OCI-LY1 (cell line): ENCODE data around the gene ANTXR1.

Experiments used
- H2AFZ ChIP-seq: fragments of 200-600 bp; sonication (generic), shearing (Covaris generic); 2 replicates; pipeline ENCODE4 v1.6.0; 2014; ENCODE audit warnings: antibody characterized with exemption, mild to moderate bottlenecking, low read length
- H3F3A ChIP-seq: fragments of 200-600 bp; sonication (generic), shearing (Covaris generic); 2 replicates; pipeline ENCODE4 v1.6.0; 2014; ENCODE audit warnings: mild to moderate bottlenecking, antibody characterized with exemption, low read length, moderate library complexity; ENCODE audit not compliant: insufficient read depth
- H3K27ac ChIP-seq: fragments of 200-600 bp; sonication (generic); 2 replicates; pipeline ENCODE4 v1.5.1; 2014; ENCODE audit warnings: low read length, mixed run types, mild to moderate bottlenecking, low read depth; ENCODE audit not compliant: poor library complexity, severe bottlenecking
- H3K27me3 ChIP-seq: fragments of 200-600 bp; sonication (generic); 2 replicates; pipeline ENCODE4 v1.6.0; 2014; ENCODE audit warnings: antibody characterized with exemption, mild to moderate bottlenecking, low read length, moderate library complexity; ENCODE audit not compliant: insufficient read depth
- H3K36me3 ChIP-seq: fragments of 200-600 bp; sonication (generic); 2 replicates; pipeline ENCODE4 v1.6.1; 2014; ENCODE audit warnings: mild to moderate bottlenecking, antibody characterized with exemption, low read length, moderate library complexity, mixed read lengths; ENCODE audit not compliant: insufficient read depth
- H3K4me1 ChIP-seq: fragments of 200-600 bp; sonication (generic); 2 replicates; pipeline ENCODE4 v1.5.1; 2014; ENCODE audit warnings: mild to moderate bottlenecking, low read length, moderate library complexity; ENCODE audit not compliant: insufficient read depth, severe bottlenecking
- H3K4me2 ChIP-seq: fragments of 200-600 bp; sonication (generic), shearing (Covaris generic); 2 replicates; pipeline ENCODE4 v1.6.1; 2014; ENCODE audit warnings: low read length
- H3K4me3 ChIP-seq: fragments of 200-600 bp; sonication (generic); 2 replicates; pipeline ENCODE4 v1.5.1; 2014; ENCODE audit warnings: low read length, low read depth, mild to moderate bottlenecking, mixed read lengths; ENCODE audit not compliant: poor library complexity, severe bottlenecking
- H3K79me2 ChIP-seq: fragments of 200-600 bp; shearing (Covaris generic); 2 replicates; pipeline ENCODE4 v1.6.1; 2016; ENCODE audit warnings: mixed run types, low read length, mixed read lengths; ENCODE audit not compliant: insufficient read depth
- H3K9ac ChIP-seq: fragments of 200-600 bp; sonication (generic), shearing (Covaris generic); 2 replicates; pipeline ENCODE4 v1.6.1; 2014; ENCODE audit warnings: mild to moderate bottlenecking, low read length, mixed read lengths
- H3K9me2 ChIP-seq: fragments of 200-600 bp; sonication (generic), shearing (Covaris generic); 2 replicates; pipeline ENCODE4 v1.6.1; 2014; ENCODE audit warnings: low read depth, mild to moderate bottlenecking, low read length, mixed read lengths
- H3K9me3 ChIP-seq: fragments of 200-600 bp; shearing (Covaris generic); 2 replicates; pipeline ENCODE4 v1.6.1; 2014; ENCODE audit warnings: low read length, mixed read lengths
- H4K20me1 ChIP-seq: fragments of 200-600 bp; sonication (generic), shearing (Covaris generic); 2 replicates; pipeline ENCODE4 v1.6.0; 2016; ENCODE audit warnings: mild to moderate bottlenecking, low read length; ENCODE audit not compliant: insufficient read depth
- CTCF ChIP-seq: fragments of 200-600 bp; sonication (generic), shearing (Covaris generic); IDR thresholded peaks from 2 replicates; pipeline ENCODE4 v1.5.1; 2017; ENCODE audit warnings: mild to moderate bottlenecking, antibody characterized with exemption, low read length, moderate library complexity, mixed read lengths
- EZH2 ChIP-seq: fragments of 200-600 bp; sonication (generic), shearing (Covaris generic); IDR thresholded peaks from 2 replicates; pipeline ENCODE4 v1.8.0; 2017; ENCODE audit warnings: borderline replicate concordance, mixed run types, mild to moderate bottlenecking, antibody characterized with exemption, low read length, moderate library complexity, mixed read lengths

Gene ANTXR1

GRCh38 chr2:69050802-69051201, 37.8 kb downstream of the ANTXR1 start:
- Histone ChIP-seq H3K4me1 (no peaks in the 10 kb centered on the region), H3K9me2 (no peaks in the 10 kb centered on the region), H4K20me1 (no peaks in the 10 kb centered on the region), H3K27ac (no peak overlapping the region), H3K9me3 (no peaks in the 10 kb centered on the region), H3K9ac (no peak overlapping the region), H3F3A (no peaks in the 10 kb centered on the region), H3K4me3 (no peak overlapping the region), H3K4me2 (no peak overlapping the region), H3K79me2 (no peaks in the 10 kb centered on the region), H3K27me3 (no peaks in the 10 kb centered on the region), H3K36me3 (no peaks in the 10 kb centered on the region), H2AFZ (no peak overlapping the region)
- TF ChIP-seq EZH2 (no peak), CTCF (no peak)

GRCh38 chr2:69053416-69053965, 40.5 kb downstream of the ANTXR1 start:
- TF ChIP-seq EZH2 (no peak), CTCF (no peak)

GRCh38 chr2:69054431-69054830, 41.5 kb downstream of the ANTXR1 start:
- H3F3A ChIP-seq = no peaks in the 10 kb centered on the region
- TF ChIP-seq EZH2 (no peak), CTCF (no peak)
- H3K9me2 ChIP-seq = no peaks in the 10 kb centered on the region
- no peaks in the 10 kb centered on the region for H3K79me2 ChIP-seq
- no peaks in the 10 kb centered on the region for H3K27me3 ChIP-seq
- H3K27ac ChIP-seq = no peak overlapping the region
- no peaks in the 10 kb centered on the region for H3K36me3 ChIP-seq
- H3K4me3 ChIP-seq = no peak overlapping the region
- H2AFZ ChIP-seq = no peak overlapping the region
- H3K9me3 ChIP-seq = no peaks in the 10 kb centered on the region
- no peak overlapping the region for H3K9ac ChIP-seq
- no peak overlapping the region for H3K4me2 ChIP-seq
- H3K4me1 ChIP-seq = no peaks in the 10 kb centered on the region
- H4K20me1 ChIP-seq = no peaks in the 10 kb centered on the region

More at GRCh38 chr2:69053416-69053965, 40.5 kb downstream of the ANTXR1 start:
- no peaks in the 10 kb centered on the region for H3K4me1 ChIP-seq
- no peaks in the 10 kb centered on the region for H3K9me3 ChIP-seq
- no peaks in the 10 kb centered on the region for H4K20me1 ChIP-seq
- H3K9ac ChIP-seq = no peak overlapping the region
- H3K4me2 ChIP-seq = no peak overlapping the region
- H3K4me3 ChIP-seq = no peak overlapping the region
- no peaks in the 10 kb centered on the region for H3K27me3 ChIP-seq
- H3K27ac ChIP-seq = no peak overlapping the region
- H2AFZ ChIP-seq = no peak overlapping the region
- no peaks in the 10 kb centered on the region for H3K9me2 ChIP-seq
- H3F3A ChIP-seq = no peaks in the 10 kb centered on the region
- H3K79me2 ChIP-seq = no peaks in the 10 kb centered on the region
- no peaks in the 10 kb centered on the region for H3K36me3 ChIP-seq
